NCI-H82 treated with DMSO at 0.1 percent for 48 hours (cell line): ENCODE measurements around the gene EIF3C.
"Not testable (repeated sequence)": the region's sequence is repeated elsewhere in the genome, so short reads cannot be mapped to it uniquely, and the experiment has no call there.

Source experiments
- DNase-seq: peaks from one replicate; lab custom pipeline; 2025; ENCODE audit not compliant: unreplicated experiment; lab: John Stamatoyannopoulos, UW

EIF3C gene

GRCh38 chr16:28711220-28712083, at the start of gene EIF3C:
TSS of gene EIF3C (plus strand) at chr16:28711464. CDS start at chr16:28711687, 223 bp downstream.
- not testable (repeated sequence) for DNase-seq

GRCh38 chr16:28666264-28666663, 45.0 kb upstream of the EIF3C start:
- DNase-seq = not testable (repeated sequence)

DNA sequence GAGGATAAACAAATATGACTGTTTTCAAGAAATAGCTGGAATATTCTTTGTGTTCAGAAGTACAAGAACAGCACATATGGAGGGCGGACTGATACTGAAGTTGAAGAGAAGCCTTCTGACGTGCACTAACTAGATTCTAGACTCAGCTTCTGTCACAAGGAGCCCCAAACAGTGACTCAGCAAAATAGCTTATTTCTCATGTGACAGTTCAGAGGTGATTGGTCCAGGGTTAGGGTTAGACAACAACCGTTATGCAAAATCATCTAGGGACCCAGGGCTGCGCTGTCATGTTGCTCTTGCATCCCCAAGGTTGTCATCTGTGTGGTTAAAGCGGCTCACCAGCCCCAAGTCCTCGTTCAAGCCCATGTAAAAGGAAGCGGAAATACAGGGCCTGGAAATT, 43.8 kb upstream of the EIF3C start:
- DNase-seq = not testable (repeated sequence)

- not testable (repeated sequence) for DNase-seq
Measured at GRCh38 chr16:28668199-28668598, 43.1 kb upstream of the EIF3C start.

DNA sequence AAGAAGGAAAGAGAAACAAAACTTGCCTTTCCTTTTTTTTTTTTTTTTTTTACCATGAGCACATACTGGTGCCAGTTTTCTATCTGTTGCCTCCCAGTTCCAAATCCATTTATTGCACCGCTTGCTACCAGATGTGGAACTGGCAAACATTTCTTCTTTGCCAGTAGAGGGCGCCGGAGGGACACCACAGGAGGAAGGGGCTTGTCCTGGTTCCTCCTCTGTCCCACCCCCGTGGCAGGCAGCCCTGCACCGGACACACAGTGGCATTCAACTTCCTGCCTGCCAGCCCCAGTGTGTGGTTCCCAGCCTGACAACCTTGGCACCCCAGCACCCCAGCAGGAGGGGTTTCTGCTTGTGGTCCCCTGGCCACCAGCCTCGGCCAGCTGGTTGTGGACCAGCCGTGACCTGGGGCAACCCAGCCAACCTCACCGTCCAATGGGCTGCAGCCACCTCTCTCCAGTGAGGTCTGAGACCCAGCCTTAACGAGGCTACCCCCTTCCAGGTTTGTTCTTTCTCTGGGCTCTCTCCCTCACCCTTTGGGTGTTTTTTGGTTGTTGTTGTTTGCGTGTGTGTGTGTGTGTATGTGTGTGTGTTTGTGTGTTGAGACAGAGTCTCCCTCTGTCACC, 22.8 kb upstream of the EIF3C start:
- not testable (repeated sequence) for DNase-seq

DNA sequence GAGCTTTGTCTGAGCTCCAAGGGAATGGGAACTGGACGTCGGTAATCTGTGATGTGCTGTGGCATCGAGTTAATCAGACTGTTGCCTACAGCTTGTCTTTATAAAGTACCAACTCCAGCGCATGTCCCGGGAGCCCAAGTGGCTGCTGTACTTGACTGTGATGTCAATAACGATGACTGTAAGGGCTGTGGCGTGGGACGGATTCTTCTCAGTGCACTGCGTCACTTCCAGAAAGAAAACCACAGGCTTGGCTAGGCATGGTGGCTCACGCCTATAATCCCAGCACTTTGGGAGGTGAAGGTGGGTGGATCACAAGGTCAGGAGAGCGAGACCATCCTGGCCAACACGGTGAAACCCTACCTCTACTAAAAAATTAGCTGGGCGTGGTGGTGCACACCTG, 21.8 kb upstream of the EIF3C start:
- not testable (repeated sequence) for DNase-seq

GRCh38 chr16:28691722-28692121, 19.5 kb upstream of the EIF3C start:
- DNase-seq = not testable (repeated sequence)

DNA sequence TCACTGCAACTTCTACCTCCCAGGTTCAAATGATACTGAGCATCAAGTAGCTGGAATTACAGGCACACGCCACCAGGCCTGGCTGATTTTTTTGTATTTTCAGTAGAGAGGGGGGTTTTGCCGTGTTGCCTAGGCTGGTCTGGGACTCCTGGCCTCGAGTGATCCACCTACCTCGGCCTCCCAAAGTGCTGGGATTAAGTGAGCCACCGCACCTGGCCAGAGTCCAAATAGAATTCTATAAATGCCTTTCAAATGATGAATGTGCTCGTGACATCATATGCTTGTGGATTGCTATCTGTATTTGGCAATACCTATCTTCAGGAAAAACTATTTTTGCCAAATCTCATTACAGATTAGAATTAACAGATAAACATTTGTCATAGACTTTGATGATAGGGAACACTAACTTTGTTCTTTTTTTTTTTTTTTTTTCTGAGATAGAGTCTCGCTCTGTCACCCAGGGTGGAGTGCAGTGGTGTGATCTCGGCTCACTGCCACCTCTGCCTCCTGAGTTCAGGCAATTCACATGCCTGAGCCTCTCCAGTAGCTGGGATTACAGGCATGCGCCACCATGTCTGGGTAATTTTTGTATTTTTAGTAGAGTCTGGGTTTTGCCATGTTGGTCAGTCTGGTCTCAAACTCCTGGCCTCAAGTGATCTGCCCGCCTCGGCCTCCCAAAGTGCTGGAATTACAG, 17.9 kb upstream of the EIF3C start:
- not testable (repeated sequence) for DNase-seq

- DNase-seq = not testable (repeated sequence)
Measured at GRCh38 chr16:28699792-28700191, 11.5 kb upstream of the EIF3C start.

- DNase-seq = not testable (repeated sequence)
Measured at GRCh38 chr16:28700349-28700748, 10.9 kb upstream of the EIF3C start.

- not testable (repeated sequence) for DNase-seq
Measured at GRCh38 chr16:28701384-28701783, 9.9 kb upstream of the EIF3C start.

- not testable (repeated sequence) for DNase-seq
Measured at GRCh38 chr16:28704246-28704645, 7.0 kb upstream of the EIF3C start.

- not testable (repeated sequence) for DNase-seq
Measured at GRCh38 chr16:28722852-28723650, 11.8 kb downstream of the EIF3C start.

- DNase-seq = not testable (repeated sequence)
Measured at GRCh38 chr16:28731253-28731652, 20.0 kb downstream of the EIF3C start.

DNA sequence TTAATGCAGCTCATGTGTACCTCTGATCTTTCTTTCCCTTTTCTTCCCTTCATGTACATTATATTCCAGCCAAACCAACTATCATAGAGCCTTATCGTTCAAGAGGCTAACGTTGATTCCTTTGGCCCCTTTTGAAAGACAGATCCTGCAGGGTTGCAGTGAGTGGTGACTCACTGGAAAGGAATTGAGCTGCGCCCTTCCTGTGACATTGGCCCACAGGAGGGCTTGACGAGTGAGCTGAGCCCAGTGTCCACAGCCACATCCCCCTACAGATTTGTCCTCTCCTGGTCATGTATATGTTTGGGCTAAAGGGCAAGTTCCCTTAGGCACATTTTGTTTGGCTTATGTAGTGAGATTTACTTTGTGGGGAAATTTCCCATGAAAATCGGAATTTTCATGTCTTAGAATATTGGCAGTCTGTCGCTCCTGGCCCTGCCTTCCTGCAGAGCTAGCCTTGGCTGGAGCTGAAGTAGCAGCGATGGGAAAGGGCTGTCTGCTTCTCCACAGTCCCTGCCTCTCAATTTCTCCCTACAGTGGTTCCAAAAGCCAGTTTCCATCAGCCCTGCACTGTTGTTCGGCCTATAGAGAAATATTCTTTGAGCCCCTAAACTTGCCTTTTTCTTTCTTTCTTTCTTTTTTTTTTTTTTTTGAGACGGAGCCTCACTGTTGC, 21.3 kb downstream of the EIF3C start:
- DNase-seq = not testable (repeated sequence)

GRCh38 chr16:28739787-28740186, 28.5 kb downstream of the EIF3C start:
- DNase-seq = not testable (repeated sequence)

- not testable (repeated sequence) for DNase-seq
Measured at GRCh38 chr16:28740631-28741030, 29.4 kb downstream of the EIF3C start.

- not testable (repeated sequence) for DNase-seq
Measured at GRCh38 chr16:28741295-28741694, 30.0 kb downstream of the EIF3C start.

GRCh38 chr16:28746618-28747350, 35.5 kb downstream of the EIF3C start:
- not testable (repeated sequence) for DNase-seq
